ENCODE measurements around the gene ITPKC. TPM values are rescaled to one million over a fixed set of nuclear protein-coding genes. Genes with fewer than 3 reads are reported as not detected.
A peak's percentile ranks its signal among the peaks of the same experiment; 100 is the strongest.

ITPKC gene
- total RNA-seq, 4 donors from 2014 or later = 14.7 to 56.1 (median 33.8) TPM

DNA sequence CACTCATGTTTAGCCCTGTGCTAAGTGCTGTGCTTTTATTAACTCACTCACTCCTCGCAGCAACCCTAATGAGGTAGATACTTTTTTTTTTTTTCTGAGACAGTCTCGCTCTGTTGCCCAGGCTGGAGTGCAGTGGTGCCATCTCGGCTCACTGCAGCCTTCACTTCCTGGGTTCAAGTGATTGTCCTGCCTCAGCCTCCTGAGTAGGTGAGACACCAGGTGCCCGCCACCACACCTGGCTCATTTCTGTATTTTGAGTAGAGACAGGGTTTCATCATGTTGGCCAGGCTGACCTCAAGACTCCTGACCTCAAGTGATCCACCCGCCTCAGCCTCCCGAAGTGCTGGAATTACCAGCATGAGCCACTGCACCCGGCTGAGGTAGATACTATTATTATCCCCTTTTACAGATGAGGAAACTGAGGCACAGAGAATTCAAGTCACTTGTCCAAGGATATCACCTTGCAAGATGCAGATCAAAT is 2.5 kb downstream of the ITPKC start:
- H3K9me3 ChIP-seq = no peaks in the 10 kb centered on the region
- in situ Hi-C loops (cut with MboI; ENCODE audit: low pct_ligation_motif_present in 1 of 4, low pct_unique_long_range_greater_than_20kb in 1 of 4, low sequenced_read_pairs in 3 of 4) (loop anchor here in 2 of 4 donors (5.0 to 25.0 kb wide), 2 partner anchors 33 to 93 kb away; partner anchors contain the start of genes ACTMAP (in 1 of the 2) and SNRPA (in 1 of the 2)), intact Hi-C loops (cut with DNase I; ENCODE audit: low total_unique reads) (loop anchor here (10.0 kb wide), 1 partner anchor 85 kb away; no protein-coding TSS in a partner anchor)
- 32 to 50% methylated on average over 5 to 7 of the region's 7 CpGs for WGBS, 2 donors (ENCODE audit: low coverage in 1 of 2)
- H3K27ac ChIP-seq = peak overlapping the region; percentile 94 to 99 (median 98)
- DNase-seq = no peak
- TF ChIP-seq, protein P1, sequence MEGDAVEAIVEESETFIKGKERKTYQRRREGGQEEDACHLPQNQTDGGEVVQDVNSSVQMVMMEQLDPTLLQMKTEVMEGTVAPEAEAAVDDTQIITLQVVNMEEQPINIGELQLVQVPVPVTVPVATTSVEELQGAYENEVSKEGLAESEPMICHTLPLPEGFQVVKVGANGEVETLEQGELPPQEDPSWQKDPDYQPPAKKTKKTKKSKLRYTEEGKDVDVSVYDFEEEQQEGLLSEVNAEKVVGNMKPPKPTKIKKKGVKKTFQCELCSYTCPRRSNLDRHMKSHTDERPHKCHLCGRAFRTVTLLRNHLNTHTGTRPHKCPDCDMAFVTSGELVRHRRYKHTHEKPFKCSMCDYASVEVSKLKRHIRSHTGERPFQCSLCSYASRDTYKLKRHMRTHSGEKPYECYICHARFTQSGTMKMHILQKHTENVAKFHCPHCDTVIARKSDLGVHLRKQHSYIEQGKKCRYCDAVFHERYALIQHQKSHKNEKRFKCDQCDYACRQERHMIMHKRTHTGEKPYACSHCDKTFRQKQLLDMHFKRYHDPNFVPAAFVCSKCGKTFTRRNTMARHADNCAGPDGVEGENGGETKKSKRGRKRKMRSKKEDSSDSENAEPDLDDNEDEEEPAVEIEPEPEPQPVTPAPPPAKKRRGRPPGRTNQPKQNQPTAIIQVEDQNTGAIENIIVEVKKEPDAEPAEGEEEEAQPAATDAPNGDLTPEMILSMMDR (IDR thresholded peaks at IDR 0.05) = no peak
- no peak for TF ChIP-seq POLR2AphosphoS5 (IDR thresholded peaks at IDR 0.05)
- no peak for TF ChIP-seq POLR2A (IDR thresholded peaks at IDR 0.05)
- TF ChIP-seq EP300 (IDR thresholded peaks at IDR 0.05; ENCODE audit: low read depth) = no peak
- peak overlapping the region; percentile 68 to 96 (median 88) for H3K4me3 ChIP-seq
- H3K4me1 ChIP-seq = peaks cover 13 to 70% (median 55%) of the 10 kb centered on the region in 4 donors
- H3K27me3 ChIP-seq = no peaks in the 10 kb centered on the region
- peaks cover 0 to 4% (median 2%) of the 10 kb centered on the region in 4 donors for H3K36me3 ChIP-seq

DNA sequence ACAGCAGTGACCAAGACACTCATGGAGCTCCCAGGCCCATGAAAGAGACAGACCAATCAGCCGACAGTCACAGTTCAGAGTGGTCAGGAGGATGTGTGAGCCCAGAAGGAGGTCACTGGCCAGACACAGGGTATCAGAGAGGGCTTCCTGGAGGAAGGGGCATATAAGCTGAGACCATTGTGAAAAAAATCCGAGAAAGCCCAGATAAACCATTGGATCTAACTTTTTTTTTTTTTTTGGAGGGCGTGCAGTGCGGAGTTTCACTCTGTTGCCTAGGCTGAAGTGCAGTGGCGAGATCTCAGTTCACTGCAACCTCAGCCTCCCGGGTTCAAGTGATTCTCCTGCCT is 4.2 kb downstream of the ITPKC start:
- intact Hi-C loops (cut with DNase I; ENCODE audit: low total_unique reads) = no loop called here
- Histone ChIP-seq H3K27me3 (no peaks in the 10 kb centered on the region), H3K4me3 (peak overlapping the region in 2 of 4 donors; percentile 4 to 96), H3K36me3 (peaks cover 0 to 13% (median 7%) of the 10 kb centered on the region in 4 donors), H3K27ac (peak overlapping the region; percentile 94 to 99 (median 98)), H3K4me1 (peaks cover 12 to 56% (median 45%) of the 10 kb centered on the region in 4 donors), H3K9me3 (no peaks in the 10 kb centered on the region)
- 17 to 98% methylated on average over 1 to 6 of the region's 6 CpGs for WGBS, 2 donors (ENCODE audit: low coverage in 1 of 2)
- TF ChIP-seq, protein P1 (IDR thresholded peaks at IDR 0.05) = no peak
- TF ChIP-seq POLR2A (IDR thresholded peaks at IDR 0.05) (no peak), POLR2AphosphoS5 (IDR thresholded peaks at IDR 0.05) (no peak), EP300 (IDR thresholded peaks at IDR 0.05; ENCODE audit: low read depth) (no peak)
- DNase-seq = no peak
- in situ Hi-C loops (cut with MboI; ENCODE audit: low pct_ligation_motif_present in 1 of 4, low pct_unique_long_range_greater_than_20kb in 1 of 4, low sequenced_read_pairs in 3 of 4) = loop anchor here in 1 of 4 donors (25.0 kb wide), 1 partner anchor 91 kb away; no protein-coding TSS in a partner anchor

DNA sequence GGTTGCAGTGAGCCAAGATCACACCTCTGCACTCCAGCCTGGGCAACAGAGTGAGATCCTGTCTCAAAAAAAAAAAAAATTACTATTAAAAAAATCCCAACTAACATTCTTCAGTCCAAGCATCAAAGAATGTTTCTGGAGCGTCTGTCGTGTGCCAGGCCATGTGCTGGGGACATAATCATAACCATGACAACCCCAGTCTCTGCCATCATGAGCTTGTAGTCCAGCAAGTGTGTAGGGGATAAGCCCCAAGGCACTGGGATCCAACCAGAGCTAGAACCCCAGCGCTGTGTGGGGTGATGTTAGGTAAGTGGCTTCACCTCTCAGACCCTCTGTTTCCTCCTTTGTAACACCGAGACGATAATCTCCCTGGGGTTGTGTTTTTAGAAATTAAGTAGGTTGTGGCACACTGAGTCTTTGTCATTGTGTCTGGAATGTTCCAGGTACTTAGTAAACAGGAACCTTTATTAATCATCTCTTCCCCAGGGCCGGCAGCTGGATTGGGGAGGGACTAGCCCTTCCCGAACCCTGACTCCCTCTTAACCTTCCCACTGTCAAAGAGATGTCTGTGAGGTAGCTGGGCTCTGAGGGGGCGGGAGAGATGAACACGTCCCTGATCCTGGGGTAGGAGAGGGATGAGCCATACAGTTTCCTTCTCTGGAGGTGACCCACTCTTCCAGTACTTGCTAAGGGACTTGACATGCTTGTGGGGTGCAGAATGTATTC is 5.2 kb downstream of the ITPKC start:
- in situ Hi-C loops (cut with MboI; ENCODE audit: low pct_ligation_motif_present in 1 of 4, low pct_unique_long_range_greater_than_20kb in 1 of 4, low sequenced_read_pairs in 3 of 4) (loop anchor here in 1 of 4 donors (25.0 kb wide), 1 partner anchor 90 kb away; no protein-coding TSS in a partner anchor), intact Hi-C loops (cut with DNase I; ENCODE audit: low total_unique reads) (no loop called here)
- Histone ChIP-seq H3K4me1 (peaks cover 12 to 53% (median 41%) of the 10 kb centered on the region in 4 donors), H3K27me3 (no peaks in the 10 kb centered on the region), H3K36me3 (peaks cover 0 to 21% (median 11%) of the 10 kb centered on the region in 4 donors), H3K9me3 (no peaks in the 10 kb centered on the region), H3K4me3 (peak overlapping the region in 1 of 4 donors; percentile 96), H3K27ac (peak overlapping the region; percentile 94 to 99 (median 98))
- no peak for DNase-seq
- TF ChIP-seq, protein P1 (IDR thresholded peaks at IDR 0.05) = no peak
- TF ChIP-seq POLR2AphosphoS5 (IDR thresholded peaks at IDR 0.05) (no peak), POLR2A (IDR thresholded peaks at IDR 0.05) (no peak), EP300 (IDR thresholded peaks at IDR 0.05; ENCODE audit: low read depth) (no peak)
- WGBS, 2 donors (ENCODE audit: low coverage in 1 of 2) = 73 to 82% methylated on average over 5 to 9 of the region's 9 CpGs

DNA sequence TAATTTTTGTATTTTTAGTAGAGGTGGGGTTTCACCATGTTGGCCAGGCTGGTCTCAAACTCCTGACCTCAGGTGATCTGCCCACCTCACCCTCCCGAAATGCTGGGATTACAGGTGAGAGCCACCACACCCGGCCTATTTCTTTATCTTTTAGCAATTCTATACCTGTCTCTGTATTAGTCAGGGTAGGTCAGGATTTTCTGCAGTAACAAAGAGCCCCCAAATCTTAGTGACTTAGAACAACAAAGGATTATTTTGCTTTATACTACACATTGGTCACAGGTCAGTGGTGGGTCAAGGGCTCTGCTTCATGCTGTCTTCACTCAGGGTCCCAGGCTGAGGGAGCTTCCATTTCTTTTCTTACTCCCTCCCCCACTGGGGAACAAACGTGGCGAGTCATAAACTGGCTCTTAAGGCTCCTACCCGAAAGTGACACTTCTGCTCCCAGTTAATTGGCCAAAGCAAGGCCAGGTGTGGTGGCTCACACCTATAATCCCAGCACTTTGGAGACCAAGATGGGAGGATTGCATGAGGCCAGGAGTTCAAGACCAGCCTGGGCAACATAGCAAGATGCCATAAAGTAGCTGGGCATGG is 6.8 kb downstream of the ITPKC start:
- TF ChIP-seq, protein P1 (IDR thresholded peaks at IDR 0.05) = no peak
- TF ChIP-seq POLR2A (IDR thresholded peaks at IDR 0.05) (no peak), POLR2AphosphoS5 (IDR thresholded peaks at IDR 0.05) (no peak), EP300 (IDR thresholded peaks at IDR 0.05; ENCODE audit: low read depth) (no peak)
- no peak overlapping the region for H3K27ac ChIP-seq
- no peaks in the 10 kb centered on the region for H3K27me3 ChIP-seq
- H3K9me3 ChIP-seq = no peaks in the 10 kb centered on the region
- no peak overlapping the region for H3K4me3 ChIP-seq
- intact Hi-C loops (cut with DNase I; ENCODE audit: low total_unique reads) (no loop called here), in situ Hi-C loops (cut with MboI; ENCODE audit: low pct_ligation_motif_present in 1 of 4, low pct_unique_long_range_greater_than_20kb in 1 of 4, low sequenced_read_pairs in 3 of 4) (loop anchor here in 1 of 4 donors (25.0 kb wide), 1 partner anchor 89 kb away; no protein-coding TSS in a partner anchor)
- 86 to 100% methylated on average over 2 to 5 of the region's 5 CpGs for WGBS, 2 donors (ENCODE audit: low coverage in 1 of 2)
- peaks cover 0 to 37% (median 19%) of the 10 kb centered on the region in 4 donors for H3K36me3 ChIP-seq
- peaks cover 12 to 40% (median 35%) of the 10 kb centered on the region in 4 donors for H3K4me1 ChIP-seq
- no peak for DNase-seq
